22Rv1 (cell line): Measurements from ENCODE around the gene C9orf72.

Experiments
- H3K27ac ChIP-seq: fragments of 450-650 bp; 2 replicates; pipeline ENCODE4 v1.5.1; 2017
- ZFX ChIP-seq: fragments of 450-650 bp; IDR thresholded peaks from 2 replicates; pipeline ENCODE4 v1.6.1; 2017; ENCODE audit warnings: antibody characterized with exemption, borderline replicate concordance
- TF ChIP-seq, protein P1 (sequence below): fragments of 450-650 bp; IDR thresholded peaks from 2 replicates; pipeline ENCODE4 v1.5.1; 2017; ENCODE audit warnings: mild to moderate bottlenecking

Gene C9orf72

DNA sequence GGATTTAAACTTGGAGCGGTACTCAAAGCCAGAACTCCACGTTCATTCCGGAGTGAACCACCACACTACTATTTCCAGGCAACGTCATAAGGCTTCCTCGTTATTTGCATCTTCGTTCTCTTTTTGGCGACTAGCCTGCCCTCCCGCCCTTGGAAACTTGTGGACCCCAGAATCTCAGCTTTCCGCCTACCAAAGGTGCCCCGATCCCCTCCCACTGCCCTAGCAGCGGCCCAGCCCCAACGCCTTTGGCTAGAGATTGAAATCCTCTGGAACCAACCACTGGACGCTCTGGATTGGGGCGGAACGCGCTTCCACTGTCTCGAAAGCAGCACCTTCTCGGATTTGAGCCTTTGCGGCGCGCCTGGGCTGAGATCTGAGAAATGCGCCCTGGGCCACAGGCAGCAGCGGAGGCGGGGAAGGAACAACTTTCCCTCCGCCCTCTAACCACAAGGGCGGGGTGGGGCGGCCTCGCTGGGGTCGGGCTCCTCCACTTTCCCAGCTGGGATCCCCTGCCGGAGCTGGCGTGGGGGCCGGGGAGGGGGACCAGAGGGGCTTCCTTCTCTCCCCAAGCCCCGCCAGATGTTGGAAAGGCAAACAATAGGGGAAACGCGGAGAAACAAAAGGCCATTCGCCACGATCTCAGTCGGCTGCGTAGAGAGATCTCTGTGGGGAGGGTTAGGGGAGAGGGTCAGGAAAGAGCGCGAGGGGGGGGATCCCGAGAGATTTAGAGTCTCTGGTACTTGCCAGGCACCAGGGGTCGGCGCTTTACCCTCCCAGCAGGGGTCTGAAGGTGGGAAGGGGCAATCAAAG, 45.0 kb downstream of the C9orf72 start:
- no peak for TF ChIP-seq ZFX
- no peak overlapping the region for H3K27ac ChIP-seq

DNA sequence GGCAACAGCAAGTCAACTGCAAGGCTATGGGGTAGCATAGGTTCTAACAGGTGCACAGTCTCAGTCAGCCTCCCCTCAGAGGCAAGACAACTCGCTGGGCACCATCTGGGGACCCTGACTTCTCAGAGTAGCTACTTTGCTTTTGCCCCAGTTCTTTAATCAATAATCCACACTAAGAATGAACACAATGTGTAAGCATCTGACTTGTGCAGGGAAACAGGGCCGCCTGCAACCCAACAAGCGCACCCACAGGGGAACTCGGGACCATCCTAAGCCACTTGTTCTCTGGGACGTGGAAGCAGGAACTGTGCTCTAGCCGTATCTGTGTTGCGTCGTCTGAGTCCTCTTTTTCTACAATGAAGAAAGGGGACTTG, 45.6 kb downstream of the C9orf72 start:
- TF ChIP-seq ZFX = no peak
- TF ChIP-seq, protein P1, sequence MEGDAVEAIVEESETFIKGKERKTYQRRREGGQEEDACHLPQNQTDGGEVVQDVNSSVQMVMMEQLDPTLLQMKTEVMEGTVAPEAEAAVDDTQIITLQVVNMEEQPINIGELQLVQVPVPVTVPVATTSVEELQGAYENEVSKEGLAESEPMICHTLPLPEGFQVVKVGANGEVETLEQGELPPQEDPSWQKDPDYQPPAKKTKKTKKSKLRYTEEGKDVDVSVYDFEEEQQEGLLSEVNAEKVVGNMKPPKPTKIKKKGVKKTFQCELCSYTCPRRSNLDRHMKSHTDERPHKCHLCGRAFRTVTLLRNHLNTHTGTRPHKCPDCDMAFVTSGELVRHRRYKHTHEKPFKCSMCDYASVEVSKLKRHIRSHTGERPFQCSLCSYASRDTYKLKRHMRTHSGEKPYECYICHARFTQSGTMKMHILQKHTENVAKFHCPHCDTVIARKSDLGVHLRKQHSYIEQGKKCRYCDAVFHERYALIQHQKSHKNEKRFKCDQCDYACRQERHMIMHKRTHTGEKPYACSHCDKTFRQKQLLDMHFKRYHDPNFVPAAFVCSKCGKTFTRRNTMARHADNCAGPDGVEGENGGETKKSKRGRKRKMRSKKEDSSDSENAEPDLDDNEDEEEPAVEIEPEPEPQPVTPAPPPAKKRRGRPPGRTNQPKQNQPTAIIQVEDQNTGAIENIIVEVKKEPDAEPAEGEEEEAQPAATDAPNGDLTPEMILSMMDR = no peak
- no peak overlapping the region for H3K27ac ChIP-seq

DNA sequence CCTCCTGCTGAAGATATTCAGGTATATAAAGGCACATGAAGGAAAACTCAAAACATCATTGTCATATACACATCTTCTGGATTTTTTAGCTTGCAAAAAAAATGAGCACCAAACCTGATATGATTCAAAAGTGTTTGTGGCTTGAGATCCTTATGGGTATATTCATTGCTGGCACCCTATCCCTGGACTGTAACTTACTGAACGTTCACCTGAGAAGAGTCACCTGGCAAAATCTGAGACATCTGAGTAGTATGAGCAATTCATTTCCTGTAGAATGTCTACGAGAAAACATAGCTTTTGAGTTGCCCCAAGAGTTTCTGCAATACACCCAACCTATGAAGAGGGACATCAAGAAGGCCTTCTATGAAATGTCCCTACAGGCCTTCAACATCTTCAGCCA, 49.0 kb downstream of the C9orf72 start, which contains the start of gene IFNK:
Gene IFNK (plus strand): TSS at position 55 of the 400 bp plus-strand sequence. CDS start 47 bp downstream, at position 102.
- no peak for TF ChIP-seq ZFX
- TF ChIP-seq, protein P1 = no peak
- H3K27ac ChIP-seq = no peak within 1 kb of the TSS

DNA sequence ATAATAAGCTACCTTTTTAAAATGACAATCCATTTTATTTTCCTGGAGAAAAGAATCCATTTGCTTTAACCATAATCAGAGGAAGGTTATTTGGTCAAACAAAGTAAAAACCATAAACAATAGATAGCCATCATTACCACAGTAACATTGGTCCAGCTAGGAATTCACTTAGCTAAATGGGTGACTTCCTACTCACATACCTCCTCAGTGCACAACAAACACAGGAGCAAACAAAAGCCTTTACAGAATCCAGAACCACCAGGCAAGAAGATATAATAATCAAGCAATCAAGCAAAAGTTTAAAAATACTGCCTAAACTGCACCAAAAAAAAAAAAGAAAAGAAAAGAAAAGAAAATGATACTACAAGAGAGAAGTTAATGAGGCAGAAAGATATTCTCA, 50.1 kb downstream of the C9orf72 start:
- TF ChIP-seq, protein P1 = no peak
- TF ChIP-seq ZFX = no peak
- H3K27ac ChIP-seq = no peak overlapping the region

DNA sequence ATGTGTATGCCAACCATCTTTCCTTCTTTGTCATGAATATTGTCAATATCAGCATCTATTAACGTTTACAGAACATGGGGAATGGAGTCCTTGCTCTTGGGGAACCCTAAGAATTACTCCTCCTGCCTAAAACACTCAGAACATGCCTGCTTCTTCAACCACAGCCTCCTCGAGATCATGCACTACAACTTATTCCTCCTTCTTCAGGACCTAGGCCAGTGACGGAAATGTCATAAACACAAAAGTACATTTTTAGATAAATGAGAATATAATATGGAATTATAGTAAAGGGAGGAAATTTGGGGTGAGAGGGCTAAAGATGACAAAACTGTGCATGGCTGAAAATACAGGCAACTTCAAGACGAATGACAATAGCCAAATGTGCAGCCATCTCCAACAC, 52.3 kb downstream of the C9orf72 start:
- H3K27ac ChIP-seq = no peak overlapping the region
- TF ChIP-seq ZFX = no peak
- TF ChIP-seq, protein P1 = no peak

DNA sequence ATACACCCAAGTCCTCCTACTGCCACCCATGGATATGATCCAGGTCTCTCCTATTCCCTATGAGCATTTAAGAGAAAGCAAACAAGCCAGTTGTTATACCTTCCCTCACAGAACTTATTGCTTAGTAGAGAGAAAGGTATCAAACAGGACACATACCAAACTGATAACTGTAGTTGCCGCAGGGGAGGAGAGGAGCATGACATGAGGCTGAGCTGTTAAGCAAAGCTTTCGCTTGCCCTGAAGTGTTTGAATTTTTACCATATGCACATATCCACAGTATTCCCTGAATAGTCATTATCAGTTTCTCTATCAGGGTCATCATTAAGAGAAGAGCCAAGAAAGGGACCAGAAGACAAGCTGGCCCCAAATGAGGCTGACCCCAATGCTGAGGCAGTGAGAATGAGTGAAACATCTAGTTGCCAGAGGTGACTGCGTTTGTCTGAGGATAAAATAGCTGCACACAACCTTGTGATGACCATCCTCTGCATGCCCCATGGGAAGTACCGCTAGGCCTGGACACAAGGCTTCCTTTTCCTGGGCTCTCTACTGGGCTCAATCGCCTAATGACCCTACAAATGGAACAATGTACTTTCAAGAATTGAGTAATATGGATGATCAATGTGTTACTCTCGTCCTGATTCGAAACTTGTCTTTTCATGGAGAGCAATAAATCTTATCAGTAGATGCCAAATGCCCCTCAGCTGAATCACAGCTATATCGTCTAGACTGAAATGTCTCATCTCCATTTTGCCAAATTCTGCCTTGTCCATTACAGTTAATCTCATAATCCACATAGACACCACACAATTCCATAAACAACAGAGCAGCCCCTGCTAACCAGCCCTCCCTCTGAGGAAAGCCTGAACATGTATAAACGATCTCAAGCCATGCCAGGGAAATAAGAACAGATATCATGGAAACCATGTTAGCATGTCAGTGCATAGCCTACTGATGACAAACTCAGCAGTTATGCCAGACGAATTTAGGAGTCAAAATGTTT, 53.5 kb downstream of the C9orf72 start:
- TF ChIP-seq ZFX = no peak
- TF ChIP-seq, protein P1 = no peak
- no peak overlapping the region for H3K27ac ChIP-seq

DNA sequence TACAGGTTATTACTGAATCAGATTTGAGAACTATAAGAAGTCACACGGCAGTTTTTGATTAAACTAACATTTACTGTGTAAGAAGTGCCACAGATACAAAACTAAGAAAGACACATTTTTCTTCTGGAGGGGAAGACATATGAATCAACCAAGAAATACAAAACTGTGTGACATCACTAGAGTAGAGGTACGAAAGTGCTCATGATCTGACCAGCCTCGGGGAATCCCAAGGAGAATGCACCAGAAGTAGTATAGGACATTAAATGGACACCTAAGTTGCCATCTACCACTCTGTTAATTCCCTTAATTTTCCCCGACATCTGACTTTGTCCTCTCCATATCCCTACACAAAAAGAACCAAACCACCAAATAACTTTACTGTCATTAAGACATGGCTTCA, 54.5 kb downstream of the C9orf72 start:
- H3K27ac ChIP-seq = no peak overlapping the region
- no peak for TF ChIP-seq ZFX
- TF ChIP-seq, protein P1 = no peak
